HepG2 (cell line): ENCODE measurements around the gene ARHGEF12. TPM values are rescaled to one million over a fixed set of nuclear protein-coding genes. Genes with fewer than 3 reads are reported as not detected.

Source experiments
- ADNP ChIP-seq: sonication (generic); formaldehyde crosslinking; IDR thresholded peaks from 2 replicates; pipeline ENCODE4 v1.4.0; 2020; ENCODE audit warnings: missing genetic modification reagents
- ATF7-NPFF ChIP-seq: sonication (generic); formaldehyde crosslinking; IDR thresholded peaks from 2 replicates; pipeline ENCODE4 v1.8.1; 2023; ENCODE audit warnings: mild to moderate bottlenecking, low read depth, missing genetic modification reagents, moderate library complexity
- FIP1L1 ChIP-seq: fragments of 200-400 bp; formaldehyde crosslinking; IDR thresholded peaks from 2 replicates; pipeline ENCODE4 v1.6.1; 2018; ENCODE audit warnings: low read depth, mild to moderate bottlenecking, low read length, moderate library complexity, borderline replicate concordance; ENCODE audit not compliant: insufficient read depth
- HOMEZ ChIP-seq: IDR thresholded peaks from 2 replicates; pipeline ENCODE4 v1.6.1; 2016; ENCODE audit warnings: low read depth
- KLF9 ChIP-seq: IDR thresholded peaks from 2 replicates; pipeline ENCODE4 v1.6.1; 2016; ENCODE audit warnings: low read depth
- MEIS2 ChIP-seq: sonication (generic); formaldehyde crosslinking; IDR thresholded peaks from 2 replicates; pipeline ENCODE4 v1.9.0; 2021; ENCODE audit warnings: mild to moderate bottlenecking, missing genetic modification reagents
- NBN ChIP-seq: fragments of 450-650 bp; conservative IDR thresholded peaks from 2 replicates; pipeline ENCODE4 v1.6.1; 2017
- NPAS2 ChIP-seq: sonication (generic); formaldehyde crosslinking; IDR thresholded peaks from 2 replicates; pipeline ENCODE4 v1.8.0; 2022; ENCODE audit warnings: mild to moderate bottlenecking, missing genetic modification reagents, borderline replicate concordance
- POGK ChIP-seq: sonication (generic); formaldehyde crosslinking; conservative IDR thresholded peaks from 2 replicates; pipeline ENCODE4 v1.8.0; 2022; ENCODE audit warnings: mild to moderate bottlenecking, moderate library complexity, missing genetic modification reagents
- REPIN1 ChIP-seq: sonication (generic); formaldehyde crosslinking; IDR thresholded peaks from 2 replicates; pipeline ENCODE4 v1.8.0; 2022; ENCODE audit warnings: missing genetic modification reagents, low read depth, mild to moderate bottlenecking, borderline replicate concordance
- RNF2 ChIP-seq: fragments of 450-650 bp; conservative IDR thresholded peaks from 2 replicates; pipeline ENCODE4 v1.6.1; 2016; ENCODE audit warnings: low read depth
- SCMH1 ChIP-seq: sonication (generic); formaldehyde crosslinking; IDR thresholded peaks from 2 replicates; pipeline ENCODE4 v1.9.0; 2021; ENCODE audit warnings: missing genetic modification reagents, mild to moderate bottlenecking, borderline replicate concordance
- XBP1 ChIP-seq: sonication (generic); formaldehyde crosslinking; IDR thresholded peaks from 2 replicates; pipeline ENCODE4 v1.5.0; 2020; ENCODE audit warnings: missing genetic modification reagents
- XRCC5 ChIP-seq: fragments of 200-400 bp; formaldehyde crosslinking; optimal IDR thresholded peaks from 2 replicates; pipeline ENCODE3; 2017; ENCODE audit warnings: mild to moderate bottlenecking, low read length
- YY1 ChIP-seq: IDR thresholded peaks from 2 replicates; pipeline ENCODE4 v1.6.1; 2011; ENCODE audit warnings: low read length, low read depth, moderate library complexity, mild to moderate bottlenecking; ENCODE audit not compliant: insufficient read depth, insufficient replicate concordance
- ZBTB42 ChIP-seq: sonication (generic); formaldehyde crosslinking; IDR thresholded peaks from 2 replicates; pipeline ENCODE4 v1.5.0; 2020; ENCODE audit warnings: mild to moderate bottlenecking, missing genetic modification reagents
- ZNF20 ChIP-seq: sonication (generic); formaldehyde crosslinking; IDR thresholded peaks from 2 replicates; pipeline ENCODE4 v1.4.0; 2020; ENCODE audit warnings: mild to moderate bottlenecking, moderate library complexity, missing genetic modification reagents
- ZNF501 ChIP-seq: sonication (generic); formaldehyde crosslinking; IDR thresholded peaks from 2 replicates; pipeline ENCODE4 v1.5.1; 2020; ENCODE audit warnings: mild to moderate bottlenecking, moderate library complexity, missing genetic modification reagents
- ZNF557 ChIP-seq: sonication (generic); formaldehyde crosslinking; IDR thresholded peaks from 2 replicates; pipeline ENCODE4 v1.4.0; 2020; ENCODE audit warnings: missing genetic modification reagents
- ZNF709 ChIP-seq: sonication (generic); formaldehyde crosslinking; IDR thresholded peaks from 2 replicates; pipeline ENCODE4 v1.5.0; 2020; ENCODE audit warnings: mild to moderate bottlenecking, missing genetic modification reagents
- ZNF75D ChIP-seq: sonication (generic); formaldehyde crosslinking; IDR thresholded peaks from 2 replicates; pipeline ENCODE4 v1.8.1; 2023; ENCODE audit warnings: missing genetic modification reagents, mild to moderate bottlenecking, borderline replicate concordance
- ZSCAN31 ChIP-seq: sonication (generic); formaldehyde crosslinking; IDR thresholded peaks from 2 replicates; pipeline ENCODE4 v1.5.0; 2020; ENCODE audit warnings: low read depth, mild to moderate bottlenecking, missing genetic modification reagents
- polyA plus RNA-seq, 8 experiments: library from polyadenylated mRNA; depleted of rRNA in 3 of 8; stranded (reverse) in 7 of 8; unstranded in 1 of 8; fragments of >200 nt; fragmentation: Illumina TruSeq in 4 of 8; extraction: Trizol in 4 of 8; gene quantifications; 2 replicates each; pipeline versions ENCODE4 v1.2.1 to v1.2.3, GENCODE V29; 2011 to 2016; ENCODE audit warnings: low read depth in 4 of 8, missing spikeins in 1 of 8, mixed read lengths in 1 of 8; ENCODE audit not compliant: insufficient read depth in 1 of 8
- total RNA-seq, 5 experiments: library from RNA; depleted of rRNA; stranded (reverse); fragments of >200 nt; fragmentation: Illumina TruSeq; extraction: Trizol; gene quantifications; 2 replicates each; pipeline ENCODE4 v1.2.3, GENCODE V29; 2016; ENCODE audit warnings: low read depth in 1 of 5
- TF ChIP-seq, protein P1 (sequence below): sonication (generic); formaldehyde crosslinking; IDR thresholded peaks from 2 replicates; pipeline ENCODE4 v1.4.0; 2020; ENCODE audit warnings: mild to moderate bottlenecking, missing genetic modification reagents, borderline replicate concordance

ARHGEF12 gene
- total and polyA plus RNA-seq, 2 of the 13 experiments (the other 11 are each of a cell fraction or from before 2014, with no cell fraction given) = 17.9 to 54.4 TPM

GRCh38 chr11:120511116-120511819 is 175.1 kb downstream of the ARHGEF12 start, which contains the start of gene GRIK4 (continued):
- TF ChIP-seq ZNF709 (CRISPR knock-in tag) (no peak), ZNF557 (no peak), ATF7-NPFF (no peak), XBP1 (no peak), YY1 (peak; percentile 41), ZSCAN31 (no peak), HOMEZ (CRISPR knock-in tag) (no peak), ZNF501 (CRISPR knock-in tag) (peak; percentile 61), NBN (no peak), NPAS2 (CRISPR knock-in tag) (no peak), ZBTB42 (CRISPR knock-in tag) (no peak), ZNF20 (no peak), ADNP (CRISPR knock-in tag) (no peak), ZNF75D (CRISPR knock-in tag) (no peak), FIP1L1 (no peak), POGK (0 out of 2 replicates have a peak, but pooled peaks have one; percentile 32), KLF9 (CRISPR knock-in tag) (no peak), RNF2 (0 out of 2 replicates have a peak, but pooled peaks have one; percentile 24), SCMH1 (CRISPR knock-in tag) (no peak), REPIN1 (CRISPR knock-in tag) (peak; percentile 44; the same call in 1 of the 2 replicates), MEIS2 (CRISPR knock-in tag) (no peak), XRCC5 (peak; percentile 37)
- TF ChIP-seq, protein P1, sequence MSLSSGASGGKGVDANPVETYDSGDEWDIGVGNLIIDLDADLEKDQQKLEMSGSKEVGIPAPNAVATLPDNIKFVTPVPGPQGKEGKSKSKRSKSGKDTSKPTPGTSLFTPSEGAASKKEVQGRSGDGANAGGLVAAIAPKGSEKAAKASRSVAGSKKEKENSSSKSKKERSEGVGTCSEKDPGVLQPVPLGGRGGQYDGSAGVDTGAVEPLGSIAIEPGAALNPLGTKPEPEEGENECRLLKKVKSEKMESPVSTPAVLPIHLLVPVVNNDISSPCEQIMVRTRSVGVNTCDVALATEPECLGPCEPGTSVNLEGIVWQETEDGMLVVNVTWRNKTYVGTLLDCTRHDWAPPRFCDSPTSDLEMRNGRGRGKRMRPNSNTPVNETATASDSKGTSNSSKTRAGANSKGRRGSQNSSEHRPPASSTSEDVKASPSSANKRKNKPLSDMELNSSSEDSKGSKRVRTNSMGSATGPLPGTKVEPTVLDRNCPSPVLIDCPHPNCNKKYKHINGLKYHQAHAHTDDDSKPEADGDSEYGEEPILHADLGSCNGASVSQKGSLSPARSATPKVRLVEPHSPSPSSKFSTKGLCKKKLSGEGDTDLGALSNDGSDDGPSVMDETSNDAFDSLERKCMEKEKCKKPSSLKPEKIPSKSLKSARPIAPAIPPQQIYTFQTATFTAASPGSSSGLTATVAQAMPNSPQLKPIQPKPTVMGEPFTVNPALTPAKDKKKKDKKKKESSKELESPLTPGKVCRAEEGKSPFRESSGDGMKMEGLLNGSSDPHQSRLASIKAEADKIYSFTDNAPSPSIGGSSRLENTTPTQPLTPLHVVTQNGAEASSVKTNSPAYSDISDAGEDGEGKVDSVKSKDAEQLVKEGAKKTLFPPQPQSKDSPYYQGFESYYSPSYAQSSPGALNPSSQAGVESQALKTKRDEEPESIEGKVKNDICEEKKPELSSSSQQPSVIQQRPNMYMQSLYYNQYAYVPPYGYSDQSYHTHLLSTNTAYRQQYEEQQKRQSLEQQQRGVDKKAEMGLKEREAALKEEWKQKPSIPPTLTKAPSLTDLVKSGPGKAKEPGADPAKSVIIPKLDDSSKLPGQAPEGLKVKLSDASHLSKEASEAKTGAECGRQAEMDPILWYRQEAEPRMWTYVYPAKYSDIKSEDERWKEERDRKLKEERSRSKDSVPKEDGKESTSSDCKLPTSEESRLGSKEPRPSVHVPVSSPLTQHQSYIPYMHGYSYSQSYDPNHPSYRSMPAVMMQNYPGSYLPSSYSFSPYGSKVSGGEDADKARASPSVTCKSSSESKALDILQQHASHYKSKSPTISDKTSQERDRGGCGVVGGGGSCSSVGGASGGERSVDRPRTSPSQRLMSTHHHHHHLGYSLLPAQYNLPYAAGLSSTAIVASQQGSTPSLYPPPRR (CRISPR knock-in tag) = no peak
